ENCODE results near the gene BEND3. TPM values are rescaled to one million over a fixed set of nuclear protein-coding genes. Genes with fewer than 3 reads are reported as not detected.
A peak's percentile ranks its signal among the peaks of the same experiment; 100 is the strongest.

The BEND3 gene
- polyA plus RNA-seq, 1 donor from 2014 or later, result 5.7 TPM

- peak overlapping the region; percentile 77 for H3K9ac ChIP-seq (ENCODE audit: low read length)
- peak overlapping the region; percentile 89 for H3K4me3 ChIP-seq (ENCODE audit: low read length)
- H2AFZ ChIP-seq (ENCODE audit: low read depth, low read length), result peak overlapping the region; percentile 32
These were observed 1.1 kb upstream of the BEND3 start for GRCh38 chr6:107116328-107116892.

More at GRCh38 chr6:107116328-107116892, 1.1 kb upstream of the BEND3 start:
- no peaks in the 10 kb centered on the region for H3K27me3 ChIP-seq (ENCODE audit: insufficient read depth, low read depth, low read length)
- H3K4me2 ChIP-seq (ENCODE audit: low read length), result peak overlapping the region; percentile 97
- no peaks in the 10 kb centered on the region for H4K20me1 ChIP-seq (ENCODE audit: insufficient read depth)
- H3K9me3 ChIP-seq (ENCODE audit: low read length), result no peaks in the 10 kb centered on the region
- H3F3A ChIP-seq (ENCODE audit: insufficient read depth, low read length, poor library complexity, severe bottlenecking), result peaks cover 7% of the 10 kb centered on the region
- peaks cover 11% of the 10 kb centered on the region for H3K79me2 ChIP-seq (replicated peaks; ENCODE audit: insufficient read depth, low read length)
- TF ChIP-seq REST (IDR thresholded peaks at IDR 0.05; ENCODE audit: borderline replicate concordance), result no peak
- no peak for TF ChIP-seq POLR2AphosphoS5 (IDR thresholded peaks at IDR 0.05)
- TF ChIP-seq SMC3 (conservative IDR thresholded peaks at IDR 0.05; ENCODE audit: poor library complexity), result peak; percentile 59
- TF ChIP-seq RAD21 (conservative IDR thresholded peaks at IDR 0.05), result peak; percentile 47
- no peak for TF ChIP-seq EP300 (conservative IDR thresholded peaks at IDR 0.05; ENCODE audit: poor library complexity, severe bottlenecking)
- peak; percentile 4 for TF ChIP-seq MXI1 (conservative IDR thresholded peaks at IDR 0.05; ENCODE audit: poor library complexity, severe bottlenecking)
- TF ChIP-seq CTCF (IDR thresholded peaks at IDR 0.05; ENCODE audit: poor library complexity, severe bottlenecking), result peak; percentile 56
- no peak for TF ChIP-seq TAF1 (IDR thresholded peaks at IDR 0.05; ENCODE audit: low read depth)
- TF ChIP-seq EZH2 (IDR thresholded peaks at IDR 0.05; ENCODE audit: borderline replicate concordance, insufficient read depth, low read length, poor library complexity, severe bottlenecking), result no peak
- peak overlapping the region; percentile 86 for H3K27ac ChIP-seq (ENCODE audit: low read length)
- H3K9me2 ChIP-seq (ENCODE audit: insufficient read depth, low read length), result no peaks in the 10 kb centered on the region
- H3K36me3 ChIP-seq (ENCODE audit: insufficient read depth, low read length), result no peaks in the 10 kb centered on the region
